Panc1 (cell line): ENCODE measurements around the gene SAV1. TPM values are rescaled to one million over a fixed set of nuclear protein-coding genes. Genes with fewer than 3 reads are reported as not detected.

Source experiments
- ATAC-seq: fragments of 200-7000 bp; cut with Tn5 transposase; 2 replicates; pipeline ENCODE4 v1.9.1; 2020; ENCODE audit warnings: mild to moderate bottlenecking, moderate library complexity
- BruUV-seq: library from RNA; stranded (reverse); fragments of 400-500 nt; replicated peaks from 2 replicates; lab custom pipeline; 2021; lab: Mats Ljungman, UMichigan
- CTCF ChIA-PET: fragments of 300-600 bp; sonication (Branson Sonifier 250); formaldehyde crosslinking; loops from one replicate; lab custom pipeline; 2022; ENCODE audit warnings: antibody characterized with exemption; lab: Charles Lee
- POLR2A ChIA-PET: fragments of 300-600 bp; sonication (Branson Sonifier 250); formaldehyde crosslinking; loops from one replicate; lab custom pipeline; 2022; ENCODE audit warnings: antibody characterized with exemption; lab: Charles Lee
- DNase-seq: peaks from one replicate; pipeline ENCODE4 v3.0.0-alpha.2; 2010; ENCODE audit warnings: low read depth, low spot score
- H3K27ac ChIP-seq: 2 replicates; pipeline ENCODE4 v1.5.1; 2011; ENCODE audit warnings: mild to moderate bottlenecking, low read length, inconsistent platforms
- H3K27me3 ChIP-seq: fragments of 200-500 bp; sonication (Bioruptor generic); 2 replicates; pipeline ENCODE4 v1.6.0; 2014; ENCODE audit warnings: low read length, inconsistent platforms; ENCODE audit not compliant: control insufficient read depth, insufficient read depth
- H3K36me3 ChIP-seq: fragments of 200-500 bp; sonication (Bioruptor generic); 2 replicates; pipeline ENCODE4 v1.5.1; 2014; ENCODE audit warnings: inconsistent platforms, mild to moderate bottlenecking, low read length, moderate library complexity; ENCODE audit not compliant: control insufficient read depth, insufficient read depth
- H3K4me1 ChIP-seq: 2 replicates; pipeline ENCODE4 v1.5.1; 2011; ENCODE audit warnings: inconsistent platforms, mild to moderate bottlenecking, low read length, moderate library complexity; ENCODE audit not compliant: control insufficient read depth, insufficient read depth
- H3K4me3 ChIP-seq, 2 experiments: 2 replicates each; pipeline ENCODE4 v1.5.1; 2011 to 2012; ENCODE audit warnings: low read depth in 2 of 2, low read length in 2 of 2, mild to moderate bottlenecking in 2 of 2, inconsistent platforms in 1 of 2, moderate library complexity in 1 of 2
- H3K9me3 ChIP-seq: fragments of 200-500 bp; sonication (Bioruptor generic); 2 replicates; pipeline ENCODE4 v1.5.1; 2014; ENCODE audit warnings: low read depth, mild to moderate bottlenecking, inconsistent platforms, low read length, moderate library complexity; ENCODE audit not compliant: control insufficient read depth, insufficient read depth
- CTCF ChIP-seq: fragments of 450-650 bp; IDR thresholded peaks from 2 replicates; pipeline ENCODE4 v1.5.1; 2017; ENCODE audit warnings: mild to moderate bottlenecking
- POLR2AphosphoS5 ChIP-seq: IDR thresholded peaks from 2 replicates; pipeline ENCODE4 v1.6.1; 2012; ENCODE audit warnings: mild to moderate bottlenecking, low read depth, low read length, moderate library complexity
- REST ChIP-seq, 2 experiments: IDR thresholded peaks; 2 replicates each; pipeline ENCODE4 v1.6.1; 2011 to 2012; ENCODE audit warnings: low read depth in 2 of 2, control low read depth in 1 of 2, low read length in 1 of 2, mild to moderate bottlenecking in 1 of 2, moderate library complexity in 1 of 2; ENCODE audit not compliant: insufficient read depth in 1 of 2
- SIN3A ChIP-seq: IDR thresholded peaks from 2 replicates; pipeline ENCODE4 v1.6.1; 2012; ENCODE audit warnings: low read depth, mild to moderate bottlenecking, low read length, moderate library complexity, borderline replicate concordance; ENCODE audit not compliant: insufficient read depth
- TCF7L2 ChIP-seq: IDR thresholded peaks from 2 replicates; pipeline ENCODE4 v1.6.1; 2011; ENCODE audit warnings: mild to moderate bottlenecking, low read depth, low read length, inconsistent platforms
- in situ Hi-C: cut with HindIII; loops from 2 replicates; pipeline ENCODE4 v1.10.0; 2016; ENCODE audit warnings: low sequenced_read_pairs, low pct_unique_long_range_greater_than_20kb
- intact Hi-C: fragments of 100-400 bp; cut with micrococcal nuclease; formaldehyde crosslinking; loops from one replicate; pipeline ENCODE4 v1.10.0; 2022; ENCODE audit not compliant: unreplicated experiment
- total RNA-seq: library from RNA; stranded (reverse); gene quantifications from one replicate; pipeline ENCODE4 v1.2.1, GENCODE V29; 2021; ENCODE audit not compliant: unreplicated experiment

SAV1 gene
- total RNA-seq, 1 experiment from 2014 or later: 13.2 TPM

- H3K36me3 ChIP-seq: peaks cover 4% of the 10 kb centered on the region
- DNase-seq: no peak
- no peak overlapping the region for H3K4me3 ChIP-seq
- no peaks in the 10 kb centered on the region for H3K9me3 ChIP-seq
- no TSS peak for BruUV-seq
- no peak overlapping the region for H3K27ac ChIP-seq
- no peak for TF ChIP-seq REST (IDR thresholded peaks at IDR 0.05; ENCODE audit: insufficient read depth in 1 of 2, low read depth in 2 of 2, low read length in 1 of 2)
- no peak for TF ChIP-seq POLR2AphosphoS5
- no peak for TF ChIP-seq SIN3A
- no peak for TF ChIP-seq CTCF
- no peak for TF ChIP-seq TCF7L2
- ChIA-PET CTCF (no interaction called here), POLR2A (no interaction called here)
- intact Hi-C loops: no loop called here
- H3K4me1 ChIP-seq: peaks cover 13% of the 10 kb centered on the region; the same call in 1 of the 2 replicates
- in situ Hi-C loops: no loop called here
- H3K27me3 ChIP-seq: no peaks in the 10 kb centered on the region
- no peak for ATAC-seq
Measured at GRCh38 chr14:50669441-50669986, 1.4 kb upstream of the SAV1 start.

- Histone ChIP-seq H3K9me3 (no peaks in the 10 kb centered on the region), H3K36me3 (peaks cover 5% of the 10 kb centered on the region), H3K27me3 (no peaks in the 10 kb centered on the region), H3K4me1 (peaks cover 13% of the 10 kb centered on the region; the same call in 1 of the 2 replicates), H3K27ac (peak overlapping the region; percentile 92), H3K4me3 (peak overlapping the region; percentile 75 to 88)
- TF ChIP-seq CTCF: no peak
- no peak for TF ChIP-seq REST (IDR thresholded peaks at IDR 0.05; ENCODE audit: insufficient read depth in 1 of 2, low read depth in 2 of 2, low read length in 1 of 2)
- no peak; the same call in 1 of the 2 replicates for TF ChIP-seq POLR2AphosphoS5
- TF ChIP-seq SIN3A: no peak
- no peak for TF ChIP-seq TCF7L2
- DNase-seq (no peak), ATAC-seq (no peak)
- POLR2A ChIA-PET: interaction anchor here (0.5 to 0.6 kb wide), 3 partner anchors 18 to 94 kb away, joined by 3 read pairs; no protein-coding TSS in a partner anchor
- CTCF ChIA-PET: interaction anchor here (0.6 kb wide), 1 partner anchor 192 kb away, joined by 3 read pairs; no protein-coding TSS in a partner anchor
- TSS peak; percentile 90 for BruUV-seq
- intact Hi-C loops (no loop called here), in situ Hi-C loops (no loop called here)
Measured at GRCh38 chr14:50668826-50669143, 679 bp upstream of the SAV1 start.
